Spleen (tissue), 11 donors: ENCODE measurements around the gene MAP4K1. TPM values are rescaled to one million over a fixed set of nuclear protein-coding genes. Genes with fewer than 3 reads are reported as not detected.

Source experiments
- DNase-seq: peaks from one replicate; pipeline ENCODE4 v3.0.0-alpha.2; 2020
- H3K27ac ChIP-seq, 8 donors: fragments of 200-600 bp; sonication (generic) in 7 of 8; 1 replicate in 4 of 8; 2 replicates in 4 of 8; pipeline versions ENCODE4 v1.5.0 to v1.8.0; 2016 to 2021; ENCODE audit warnings: inconsistent platforms in 4 of 8, mild to moderate bottlenecking in 4 of 8, moderate library complexity in 1 of 8
- H3K27me3 ChIP-seq, 7 donors: fragments of 200-600 bp; sonication (generic) in 6 of 7; replicated peaks in 1 of 7; 1 replicate in 4 of 7; 2 replicates in 3 of 7; pipeline versions ENCODE4 v1.5.0 to v1.8.0; 2016 to 2021; ENCODE audit warnings: inconsistent platforms in 3 of 7, mild to moderate bottlenecking in 1 of 7
- H3K36me3 ChIP-seq, 6 donors: fragments of 200-600 bp; sonication (generic) in 5 of 6; 1 replicate in 4 of 6; 2 replicates in 2 of 6; pipeline versions ENCODE4 v1.5.0 to v1.8.0; 2016 to 2021; ENCODE audit warnings: inconsistent platforms in 2 of 6
- H3K4me1 ChIP-seq, 6 donors: fragments of 200-600 bp; sonication (generic) in 5 of 6; 1 replicate in 3 of 6; 2 replicates in 3 of 6; pipeline versions ENCODE4 v1.5.0 to v1.8.0; 2016 to 2021; ENCODE audit warnings: inconsistent platforms in 3 of 6
- H3K4me3 ChIP-seq, 8 donors: fragments of 200-600 bp; sonication (generic) in 7 of 8; 1 replicate in 4 of 8; 2 replicates in 4 of 8; pipeline versions ENCODE4 v1.5.0 to v1.8.0; 2016 to 2021; ENCODE audit warnings: inconsistent platforms in 4 of 8, mild to moderate bottlenecking in 4 of 8, moderate library complexity in 2 of 8
- H3K9me3 ChIP-seq, 8 donors: fragments of 200-600 bp; sonication (generic) in 7 of 8; 1 replicate in 4 of 8; 2 replicates in 4 of 8; pipeline versions ENCODE4 v1.5.0 to v1.8.0; 2016 to 2021; ENCODE audit warnings: inconsistent platforms in 4 of 8
- POLR2A ChIP-seq, 3 donors: fragments of 450-650 bp; IDR thresholded peaks; one replicate each; pipeline ENCODE4 v1.5.1; 2017; ENCODE audit warnings: antibody characterized with exemption in 3 of 3, mild to moderate bottlenecking in 1 of 3
- POLR2AphosphoS5 ChIP-seq, 3 donors: sonication (generic); formaldehyde crosslinking; IDR thresholded peaks; one replicate each; pipeline ENCODE4 v1.5.1; 2017; ENCODE audit warnings: antibody characterized with exemption in 3 of 3
- WGBS, 5 donors: extraction: QIAGEN DNeasy Blood & Tissue Kit in 3 of 5; methylation state at CpG; one replicate each; pipeline versions ENCODE4 v1.1.5 to v1.1.7; 2013 to 2018; 5-methylcytosine and 5-hydroxymethylcytosine counted together
- intact Hi-C: fragments of 100-400 bp; cut with DNase I; formaldehyde crosslinking; loops from one replicate; pipeline ENCODE4 v1.15.0; 2023; ENCODE audit warnings: low total_unique reads
- polyA plus RNA-seq, 3 donors: library from polyadenylated mRNA; stranded (reverse); fragments of 200-250 nt; gene quantifications; one replicate each; pipeline ENCODE4 v1.2.1, GENCODE V29; 2013
- total RNA-seq, 7 donors: library from RNA; depleted of rRNA in 3 of 7; stranded (reverse); fragments of >200 nt in 3 of 7; fragmentation: NEBNext Ultra II Directional in 4 of 7; extraction: Animal tissue kit (Norgen Biotek cat#: 25700) in 4 of 7; gene quantifications; one replicate each; pipeline versions ENCODE4 v1.1.0 to v1.2.1, GENCODE V29; 2016 to 2021
- TF ChIP-seq, protein P1 (sequence below), 11 experiments: fragments of 200-600 bp in 7 of 11; fragments of 450-650 bp in 4 of 11; sonication (generic) in 4 of 11; IDR thresholded peaks in 8 of 11; conservative IDR thresholded peaks in 3 of 11; 1 replicate in 7 of 11; 2 replicates in 4 of 11; pipeline versions ENCODE4 v1.4.0 to v1.8.0; 2016 to 2021; ENCODE audit warnings: antibody characterized with exemption in 11 of 11, inconsistent platforms in 4 of 11, mild to moderate bottlenecking in 1 of 11
- donor health status: healthy with polysubstance abuse.
- donor health status: DM: no; HTN: no; CAD: no; lungs with moderate emphysema.
- donor health status: DM: no; HTN: no; CAD: no.
- donor health status: Bipolar disorder and iron deficiency.
- donor health status: healthy.
- donor health status: DM: no; HTN: no; CAD: no.
- donor health status: DM: yes; HTN: yes; CAD: no.

The MAP4K1 gene
- total and polyA plus RNA-seq, 10 donors: 58.2 to 163 (median 123) TPM

DNA sequence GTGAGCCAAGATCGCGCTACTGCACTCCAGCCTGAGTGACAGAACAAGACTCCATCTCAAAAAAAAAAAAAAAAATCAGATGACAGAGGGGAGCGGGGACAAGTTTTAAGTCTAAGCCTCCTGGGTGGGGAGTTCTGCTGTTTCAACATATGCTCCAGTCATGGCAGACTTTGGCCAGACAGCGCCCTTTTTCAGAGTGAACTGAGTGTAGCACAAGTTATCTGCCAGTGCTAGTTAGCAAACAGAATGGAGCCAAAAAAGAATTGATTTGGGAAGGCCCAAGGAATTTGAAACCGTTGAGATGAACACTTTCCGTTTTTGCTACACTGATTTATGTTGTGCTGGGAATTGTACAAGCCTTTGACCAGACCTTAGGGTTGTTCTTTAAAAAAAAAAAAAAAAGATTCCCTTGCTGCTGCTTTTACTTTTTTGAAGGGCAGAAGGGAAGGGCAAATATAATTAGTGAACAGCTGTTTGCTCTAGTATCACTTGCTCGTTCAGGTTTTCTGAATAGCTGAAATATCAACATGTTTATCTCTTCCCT, 35.3 kb upstream of the MAP4K1 start:
- intact Hi-C loops: loop anchor here (10.0 kb wide), 1 partner anchor 52 kb away; no protein-coding TSS in a partner anchor
- Histone ChIP-seq H3K4me3 (no peak overlapping the region), H3K4me1 (peaks cover 72 to 100% (median 93%) of the 10 kb centered on the region in 6 donors), H3K27me3 (no peaks in the 10 kb centered on the region), H3K9me3 (no peaks in the 10 kb centered on the region), H3K27ac (peak overlapping the region in 7 of 8 donors; percentile 83 to 94 (median 93)), H3K36me3 (peaks cover 0 to 36% (median 4%) of the 10 kb centered on the region in 6 donors)
- 50 to 71% (median 59%) methylated on average over 7 of the region's 7 CpGs for WGBS, 5 donors
- no peak for DNase-seq
- TF ChIP-seq POLR2A (IDR thresholded peaks at IDR 0.05) (no peak), POLR2AphosphoS5 (IDR thresholded peaks at IDR 0.05) (no peak)
- TF ChIP-seq, protein P1, sequence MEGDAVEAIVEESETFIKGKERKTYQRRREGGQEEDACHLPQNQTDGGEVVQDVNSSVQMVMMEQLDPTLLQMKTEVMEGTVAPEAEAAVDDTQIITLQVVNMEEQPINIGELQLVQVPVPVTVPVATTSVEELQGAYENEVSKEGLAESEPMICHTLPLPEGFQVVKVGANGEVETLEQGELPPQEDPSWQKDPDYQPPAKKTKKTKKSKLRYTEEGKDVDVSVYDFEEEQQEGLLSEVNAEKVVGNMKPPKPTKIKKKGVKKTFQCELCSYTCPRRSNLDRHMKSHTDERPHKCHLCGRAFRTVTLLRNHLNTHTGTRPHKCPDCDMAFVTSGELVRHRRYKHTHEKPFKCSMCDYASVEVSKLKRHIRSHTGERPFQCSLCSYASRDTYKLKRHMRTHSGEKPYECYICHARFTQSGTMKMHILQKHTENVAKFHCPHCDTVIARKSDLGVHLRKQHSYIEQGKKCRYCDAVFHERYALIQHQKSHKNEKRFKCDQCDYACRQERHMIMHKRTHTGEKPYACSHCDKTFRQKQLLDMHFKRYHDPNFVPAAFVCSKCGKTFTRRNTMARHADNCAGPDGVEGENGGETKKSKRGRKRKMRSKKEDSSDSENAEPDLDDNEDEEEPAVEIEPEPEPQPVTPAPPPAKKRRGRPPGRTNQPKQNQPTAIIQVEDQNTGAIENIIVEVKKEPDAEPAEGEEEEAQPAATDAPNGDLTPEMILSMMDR (IDR thresholded peaks at IDR 0.05 in 8 of 11, conservative IDR thresholded peaks at IDR 0.05 in 3 of 11): no peak

DNA sequence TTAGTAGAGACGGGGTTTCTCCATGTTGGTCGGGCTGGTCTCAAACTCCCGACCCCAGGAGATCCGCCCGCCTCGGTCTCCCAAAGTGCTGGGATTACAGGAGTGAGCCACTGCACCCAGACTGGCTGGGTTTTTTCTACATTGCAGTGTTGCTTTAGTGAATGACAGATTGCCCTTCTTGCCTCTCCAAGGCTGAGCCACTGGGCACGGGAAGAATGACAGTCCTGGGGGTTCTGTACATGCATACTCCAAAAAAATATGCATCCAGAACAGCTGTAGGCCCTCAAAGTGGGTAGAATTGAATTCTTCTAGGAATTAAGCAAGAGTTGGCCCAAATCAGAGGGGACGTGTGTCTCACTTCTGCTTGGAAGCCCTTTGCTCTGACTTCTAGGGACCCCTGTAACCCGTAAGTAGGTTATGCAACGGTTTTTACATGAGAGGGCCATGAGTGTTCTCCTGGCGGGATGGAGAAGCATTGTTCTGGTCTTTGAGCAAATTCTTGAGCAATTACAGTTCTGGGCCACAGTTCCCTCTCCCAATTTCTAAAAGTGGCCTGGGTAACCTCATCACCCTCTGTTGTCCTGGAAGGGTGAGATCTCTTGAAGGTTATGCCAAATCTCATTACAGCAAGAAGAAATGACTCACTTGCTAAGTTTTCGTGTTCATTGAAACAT, 33.3 kb upstream of the MAP4K1 start:
- Histone ChIP-seq H3K36me3 (peaks cover 0 to 17% (median 0%) of the 10 kb centered on the region in 6 donors), H3K4me3 (peak overlapping the region in 6 of 8 donors; percentile 76 to 94 (median 86)), H3K9me3 (no peaks in the 10 kb centered on the region), H3K4me1 (peaks cover 56 to 89% (median 78%) of the 10 kb centered on the region in 6 donors), H3K27me3 (no peaks in the 10 kb centered on the region), H3K27ac (peak overlapping the region in 7 of 8 donors; percentile 83 to 94 (median 93))
- WGBS, 5 donors: 58 to 76% (median 68%) methylated on average over 12 of the region's 12 CpGs
- DNase-seq: no peak
- intact Hi-C loops: loop anchor here (10.0 kb wide), 1 partner anchor 54 kb away; no protein-coding TSS in a partner anchor
- TF ChIP-seq, protein P1 (IDR thresholded peaks at IDR 0.05 in 8 of 11, conservative IDR thresholded peaks at IDR 0.05 in 3 of 11): peak in 1 of 11 experiments; percentile 19
- TF ChIP-seq POLR2A (IDR thresholded peaks at IDR 0.05) (no peak), POLR2AphosphoS5 (IDR thresholded peaks at IDR 0.05) (peak in 1 of 3 donors; percentile 60)

DNA sequence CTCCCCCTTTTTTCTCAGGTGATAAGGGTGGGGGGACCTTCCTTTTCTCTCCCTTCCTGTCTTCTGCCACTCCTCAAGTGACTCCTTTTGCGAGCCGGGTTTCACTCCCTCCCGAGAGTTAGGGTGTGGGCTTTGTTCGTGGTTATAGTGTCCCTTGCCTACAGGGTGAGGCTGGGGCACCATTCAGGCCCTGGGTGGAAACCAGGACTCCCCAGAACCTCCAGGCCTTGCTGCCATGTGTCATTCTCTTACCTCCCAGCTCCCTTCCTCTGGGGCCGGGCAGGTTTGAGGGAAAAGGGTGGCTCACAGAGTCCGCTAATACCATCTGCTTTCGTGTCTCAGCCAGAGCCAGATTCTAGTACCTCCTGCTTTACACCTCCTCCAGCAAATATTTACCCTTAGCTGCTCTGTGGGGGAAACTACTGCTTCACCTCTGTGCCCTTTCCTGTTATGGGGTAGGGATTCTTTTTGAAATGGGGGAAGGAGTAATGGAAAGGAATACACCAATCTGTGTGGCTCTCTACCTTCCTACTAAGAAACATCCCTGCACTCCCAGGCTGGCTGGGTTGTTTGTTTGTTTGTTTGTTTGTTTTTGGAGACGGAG, 32.5 kb upstream of the MAP4K1 start:
- 20 to 39% (median 30%) methylated on average over 8 of the region's 8 CpGs for WGBS, 5 donors
- Histone ChIP-seq H3K36me3 (peaks cover 0 to 14% (median 0%) of the 10 kb centered on the region in 6 donors), H3K27ac (peak overlapping the region; percentile 1 to 94 (median 92)), H3K27me3 (no peaks in the 10 kb centered on the region), H3K9me3 (no peaks in the 10 kb centered on the region), H3K4me1 (peaks cover 48 to 82% (median 70%) of the 10 kb centered on the region in 6 donors), H3K4me3 (peak overlapping the region; percentile 76 to 94 (median 86))
- DNase-seq: no peak
- intact Hi-C loops: loop anchor here (10.0 kb wide), 1 partner anchor 55 kb away; no protein-coding TSS in a partner anchor
- TF ChIP-seq POLR2AphosphoS5 (IDR thresholded peaks at IDR 0.05): no peak
- TF ChIP-seq, protein P1 (IDR thresholded peaks at IDR 0.05 in 8 of 11, conservative IDR thresholded peaks at IDR 0.05 in 3 of 11): no peak
- TF ChIP-seq POLR2A (IDR thresholded peaks at IDR 0.05): no peak
